Stimulated activated CD4-positive, alpha-beta T cell treated with anti-CD3 and anti-CD28 coated beads, Interleukin-15, amount 100 ng/mL, for 48 hours (primary cell): ENCODE measurements around the gene MCUB.
A peak's percentile ranks its signal among the peaks of the same experiment; 100 is the strongest.
"Not testable (repeated sequence)": the region's sequence is repeated elsewhere in the genome, so short reads cannot be mapped to it uniquely, and the experiment has no call there.

Source experiments
- DNase-seq, 2 donors: peaks; one replicate each; pipeline ENCODE4 v3.0.0-alpha.2; 2020; ENCODE audit warnings: low read depth in 2 of 2

MCUB gene, protein sequence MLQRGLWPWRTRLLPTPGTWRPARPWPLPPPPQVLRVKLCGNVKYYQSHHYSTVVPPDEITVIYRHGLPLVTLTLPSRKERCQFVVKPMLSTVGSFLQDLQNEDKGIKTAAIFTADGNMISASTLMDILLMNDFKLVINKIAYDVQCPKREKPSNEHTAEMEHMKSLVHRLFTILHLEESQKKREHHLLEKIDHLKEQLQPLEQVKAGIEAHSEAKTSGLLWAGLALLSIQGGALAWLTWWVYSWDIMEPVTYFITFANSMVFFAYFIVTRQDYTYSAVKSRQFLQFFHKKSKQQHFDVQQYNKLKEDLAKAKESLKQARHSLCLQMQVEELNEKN

GRCh38 chr4:109559983-109560686 lies at the start of gene MCUB:
MCUB (plus strand) TSS chr4:109560246; CDS start chr4:109560338, 92 bp downstream.
- DNase-seq = peak; percentile 87

GRCh38 chr4:109510687-109511086 lies 49.4 kb upstream of the MCUB start:
- no peak for DNase-seq

DNA sequence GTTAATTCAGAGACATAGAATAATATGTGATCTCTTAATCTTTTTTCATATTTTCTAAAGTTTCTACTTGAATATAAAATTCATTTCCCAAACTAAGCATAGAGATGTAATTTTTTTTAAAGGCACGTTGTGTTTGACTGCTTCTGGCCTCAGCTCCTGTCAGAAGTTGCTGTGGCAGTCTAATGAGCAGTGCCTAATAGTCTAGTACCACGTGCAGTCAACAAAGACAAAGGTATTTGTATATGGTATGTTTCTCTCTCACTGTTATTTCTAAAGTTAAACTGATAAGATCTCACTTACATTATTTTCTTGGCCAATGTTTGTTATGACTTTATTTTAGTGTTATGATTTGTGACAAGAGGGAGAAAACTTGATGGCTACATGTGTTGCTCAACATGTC lies 48.6 kb upstream of the MCUB start:
- DNase-seq = no peak

DNA sequence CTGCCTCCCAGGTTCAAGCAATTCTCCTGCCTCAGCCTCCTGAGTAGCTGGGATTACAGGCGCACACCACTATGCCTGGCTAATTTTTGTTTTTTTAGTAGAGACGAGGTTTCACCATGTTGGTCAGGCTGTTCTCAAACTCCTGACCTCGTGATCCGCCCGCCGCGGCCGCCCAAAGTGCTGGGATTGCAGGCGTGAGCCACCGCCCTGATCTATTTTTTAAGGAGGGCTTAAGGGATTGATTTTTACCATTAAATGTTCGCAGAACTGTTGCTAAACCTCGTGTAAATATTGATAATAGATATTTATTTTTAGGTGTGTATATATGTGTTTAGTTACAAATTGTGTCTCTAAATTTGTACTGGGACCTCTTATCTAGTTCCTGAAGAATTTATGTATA lies 46.7 kb upstream of the MCUB start:
- not testable (repeated sequence) for DNase-seq

GRCh38 chr4:109532182-109532581 lies 27.9 kb upstream of the MCUB start:
- no peak for DNase-seq

DNA sequence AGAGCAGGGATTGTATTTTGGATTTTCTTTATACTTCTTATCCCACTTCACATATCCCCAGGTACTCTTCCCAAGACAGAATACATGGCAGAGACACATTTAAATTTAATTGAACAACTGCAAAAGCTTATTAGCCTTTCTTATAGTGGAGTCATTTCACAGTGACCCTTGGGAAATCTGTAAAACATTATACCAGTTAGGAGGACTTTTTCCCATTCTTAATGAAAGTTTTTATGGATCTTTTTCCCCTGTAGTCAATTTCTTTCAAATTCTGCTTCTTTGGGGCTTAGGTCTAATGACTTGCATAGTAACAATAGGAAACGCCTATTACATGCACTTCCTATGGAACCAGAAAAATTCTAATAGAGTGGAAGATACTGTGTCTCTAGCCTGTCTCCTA lies 14.6 kb upstream of the MCUB start:
- DNase-seq = no peak

DNA sequence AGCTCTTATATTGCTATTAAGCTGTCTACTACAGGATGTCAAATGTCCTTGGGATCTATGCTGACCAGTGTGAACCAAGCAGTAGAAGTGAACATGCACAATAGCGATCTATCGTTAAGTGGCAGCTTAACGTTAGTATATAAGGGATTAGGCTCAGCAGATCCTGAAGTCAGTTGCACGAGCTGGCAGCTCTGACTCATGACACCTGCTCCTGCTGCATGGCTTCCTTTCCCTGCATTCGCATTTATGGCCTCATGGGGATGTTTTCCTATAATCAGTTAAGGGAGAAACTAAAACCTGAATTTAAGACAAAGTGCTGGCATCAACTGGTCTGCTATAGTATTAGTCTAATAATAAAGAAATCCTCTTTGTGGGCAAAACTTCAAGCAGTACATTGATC lies 12.7 kb upstream of the MCUB start:
- no peak for DNase-seq

GRCh38 chr4:109548655-109549054 lies 11.4 kb upstream of the MCUB start:
- peak in 1 of 2 donors; percentile 8 for DNase-seq

DNA sequence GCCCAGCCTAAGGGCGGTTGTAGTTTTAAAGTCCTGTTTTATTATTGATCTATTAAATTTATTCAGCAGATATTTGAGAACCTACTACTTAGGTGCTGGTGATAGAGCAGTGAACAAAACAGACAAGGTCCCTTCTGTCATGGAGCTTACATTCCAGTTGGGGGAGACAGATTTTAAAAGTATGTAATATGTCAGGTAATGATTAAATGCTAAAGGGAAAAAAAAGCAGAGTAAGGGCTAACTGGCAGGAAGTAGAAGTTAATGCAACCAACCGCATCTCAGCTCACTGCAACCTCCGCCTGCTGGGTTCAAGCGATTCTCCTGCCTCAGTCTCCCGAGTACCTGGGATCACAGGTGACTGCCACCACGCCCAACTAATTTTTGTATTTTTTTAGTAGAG lies 7.8 kb upstream of the MCUB start:
- no peak for DNase-seq

DNA sequence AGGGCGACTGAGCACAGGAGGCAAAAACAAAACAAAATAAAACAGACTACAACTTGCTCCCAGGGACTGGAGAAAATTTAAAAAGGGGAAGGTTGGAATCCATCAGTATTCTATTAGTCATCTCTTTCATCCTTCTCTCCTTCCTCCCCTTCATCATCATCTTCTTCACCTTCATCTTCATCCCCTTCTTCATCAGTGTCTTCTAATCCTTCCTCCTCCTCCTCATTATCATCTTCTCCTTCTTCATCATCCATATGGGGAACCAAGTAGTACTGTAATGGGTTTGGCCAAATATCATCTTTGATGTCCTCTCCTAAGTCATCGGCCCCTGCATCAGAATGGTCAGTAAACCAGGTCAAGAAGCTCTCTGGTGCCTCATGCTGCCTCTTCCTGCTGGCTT lies 6.9 kb upstream of the MCUB start:
- DNase-seq = no peak

DNA sequence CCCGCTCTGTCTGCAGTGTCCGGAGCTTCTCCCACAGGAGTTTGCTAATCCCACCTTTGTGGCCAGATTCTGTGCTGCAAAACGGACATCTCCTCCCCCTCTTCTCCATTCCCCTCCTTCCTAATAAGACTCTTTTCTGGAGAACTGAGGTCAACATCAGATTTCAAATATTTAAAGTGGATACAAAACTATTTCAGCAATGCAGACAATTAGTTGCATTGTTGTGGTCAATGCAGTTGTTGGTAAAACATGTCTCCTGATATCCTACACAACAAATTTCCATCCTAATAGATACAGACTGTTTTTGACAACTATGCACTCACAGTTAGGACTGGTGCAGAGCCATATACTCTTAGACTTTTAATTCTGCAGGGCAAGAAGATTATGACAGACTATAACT lies 5.1 kb upstream of the MCUB start:
- DNase-seq = no peak

GRCh38 chr4:109557433-109557832 lies 2.6 kb upstream of the MCUB start:
- no peak for DNase-seq

DNA sequence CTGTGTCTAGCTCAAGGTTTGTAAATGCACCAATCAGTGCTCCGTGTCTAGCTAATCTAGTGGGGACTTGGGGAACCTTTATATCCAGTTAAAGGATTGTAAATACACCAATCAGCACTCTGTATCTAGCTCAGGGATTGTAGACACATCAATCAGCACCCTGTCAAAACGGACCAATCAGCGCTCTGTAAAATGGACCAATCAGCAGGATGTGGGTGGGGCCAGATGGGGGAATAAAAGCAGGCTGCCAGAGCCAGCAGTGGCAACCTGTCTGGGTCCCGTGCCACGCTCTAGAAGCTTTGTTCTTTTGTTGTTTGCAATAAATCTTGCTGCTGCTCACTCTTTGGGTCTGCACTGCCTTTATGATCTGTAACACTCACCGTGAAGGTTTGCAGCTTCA lies 2.0 kb upstream of the MCUB start:
- peak; percentile 9 to 13 for DNase-seq

- DNase-seq = peak; percentile 7 to 10
These were observed 442 bp upstream of the MCUB start for GRCh38 chr4:109559625-109559982.

GRCh38 chr4:109560687-109561461 lies 828 bp downstream of the MCUB start:
- DNase-seq = peak; percentile 49 to 55

GRCh38 chr4:109562457-109563239 lies 2.6 kb downstream of the MCUB start:
- DNase-seq = no peak

DNA sequence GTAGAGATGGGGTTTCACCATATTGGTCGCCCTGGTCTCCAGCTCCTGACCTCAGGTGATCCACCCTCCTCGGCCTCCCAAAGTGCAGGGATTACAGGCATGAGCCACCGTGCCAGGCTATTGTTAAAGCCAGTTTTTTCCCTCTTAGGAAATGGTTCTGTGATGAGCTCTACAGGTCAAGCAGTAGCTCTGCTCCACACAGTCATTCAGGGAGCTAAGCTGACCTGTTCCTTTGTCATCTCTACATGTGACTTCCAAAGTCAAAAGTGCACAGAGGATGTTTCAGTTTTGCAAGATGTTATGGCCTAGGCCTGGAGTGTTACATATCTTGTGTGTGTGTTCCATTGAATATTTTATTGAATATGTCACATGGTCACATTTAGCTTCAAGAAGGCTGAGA lies 11.4 kb downstream of the MCUB start:
- DNase-seq = no peak

- no peak for DNase-seq
These were observed 12.1 kb downstream of the MCUB start for GRCh38 chr4:109572154-109572553.

GRCh38 chr4:109574443-109574850 lies 14.4 kb downstream of the MCUB start:
- DNase-seq = no peak

DNA sequence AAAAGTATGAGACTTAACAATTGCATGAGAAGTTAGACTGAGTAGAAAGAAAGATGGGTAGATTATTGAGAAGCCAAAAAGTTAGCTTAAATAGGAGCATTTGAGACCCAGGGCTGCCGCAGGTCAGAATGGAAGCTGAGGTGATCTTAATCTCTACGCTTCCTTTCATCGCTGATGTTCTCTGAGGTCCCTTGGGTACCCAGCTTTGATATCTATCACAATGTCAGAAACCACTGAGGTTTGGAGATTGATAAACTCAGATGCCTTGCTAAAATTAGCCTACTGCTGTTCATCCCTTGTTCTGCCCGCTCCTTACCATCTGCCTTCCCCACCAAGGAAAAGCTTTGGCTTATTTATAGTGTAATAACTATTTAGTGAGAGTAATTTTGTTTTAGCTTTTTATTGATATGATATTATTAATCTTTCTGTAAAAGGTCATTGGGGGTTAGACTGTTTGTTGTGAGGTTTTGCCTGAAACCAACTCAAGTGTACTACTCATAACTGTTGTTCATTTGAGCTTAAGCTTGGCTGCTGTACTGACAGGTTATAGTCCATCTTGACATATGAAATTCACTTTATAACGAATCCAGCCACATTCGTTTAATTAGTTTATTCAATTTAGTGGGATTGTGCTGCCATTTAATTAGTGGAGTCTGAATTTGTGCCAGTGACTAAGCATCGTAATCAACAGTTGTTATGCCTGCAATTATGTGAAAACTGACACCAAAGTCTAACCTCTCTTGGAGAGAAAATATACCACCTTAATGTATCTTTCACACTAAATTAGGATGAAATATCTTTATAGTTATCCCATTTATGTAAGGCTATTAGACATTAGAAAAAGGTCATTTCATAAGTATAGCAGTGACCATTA lies 15.1 kb downstream of the MCUB start:
- DNase-seq = no peak

DNA sequence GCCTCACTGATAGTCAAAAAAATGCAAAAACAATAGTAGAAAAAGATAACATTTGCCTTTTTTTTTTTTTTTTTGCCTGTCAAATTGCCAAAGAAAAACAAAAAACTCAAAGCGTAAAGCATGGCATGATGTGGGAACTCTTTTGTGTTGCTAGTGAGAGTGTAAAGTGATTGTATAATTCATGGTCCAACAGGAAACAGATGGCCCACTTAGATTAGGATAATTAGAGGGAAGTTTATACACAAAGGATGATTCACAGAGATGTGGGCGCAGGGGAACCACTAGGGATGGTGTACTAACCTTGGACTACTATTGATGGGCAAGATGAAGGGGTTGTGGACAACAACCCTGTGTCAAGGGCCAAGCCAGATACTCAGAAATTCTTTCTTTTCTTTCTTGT lies 16.4 kb downstream of the MCUB start:
- no peak for DNase-seq
